ENCODE results near the gene MEGF11. TPM values are rescaled to one million over a fixed set of nuclear protein-coding genes. Genes with fewer than 3 reads are reported as not detected.

The MEGF11 gene
- total RNA-seq, 4 donors from 2014 or later: not detected

DNA sequence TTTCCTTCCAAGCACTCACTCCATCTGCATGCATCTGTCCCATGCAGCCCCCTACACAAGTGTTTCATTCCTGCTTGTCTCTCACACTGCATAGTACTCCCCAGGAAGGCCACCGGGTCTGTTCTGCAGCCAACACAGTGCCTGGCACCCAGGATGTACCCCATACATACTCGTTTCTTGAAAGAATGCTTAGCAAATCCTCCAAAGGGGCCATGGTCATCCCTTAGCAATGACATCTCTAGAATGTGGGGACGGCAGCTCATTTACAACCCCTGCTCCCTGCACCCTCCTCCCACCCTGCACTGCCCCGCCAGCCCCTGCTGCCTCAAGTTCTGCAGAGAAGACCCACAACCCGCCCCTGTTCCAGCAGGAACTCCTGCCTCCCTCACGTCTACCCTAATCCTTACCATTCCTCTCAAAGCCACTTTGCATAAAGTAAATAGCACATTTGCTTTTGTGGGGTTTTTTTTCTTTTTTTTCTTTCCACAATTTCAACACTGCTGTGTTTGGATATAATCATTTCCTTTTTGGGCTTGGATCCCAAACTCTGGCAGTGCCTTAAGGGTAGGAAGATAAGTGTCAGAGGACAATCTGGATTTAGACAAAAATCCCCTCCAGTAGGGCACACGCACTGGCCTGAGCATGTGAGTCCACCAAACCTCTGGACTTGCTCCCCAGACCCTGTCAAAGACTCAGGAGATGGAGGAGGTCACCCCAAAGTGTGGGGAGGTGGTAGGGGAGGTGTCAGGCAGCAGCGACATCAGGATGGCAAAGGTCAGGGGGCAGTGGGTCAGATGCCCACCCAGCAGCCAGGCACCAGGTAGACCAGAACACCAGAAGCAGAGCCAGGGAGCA lies 68.4 kb downstream of the MEGF11 start:
- Histone ChIP-seq H3K27me3 (peaks cover 0 to 62% (median 0%) of the 10 kb centered on the region in 4 donors), H3K36me3 (no peaks in the 10 kb centered on the region)
- no peak for TF ChIP-seq CTCF (IDR thresholded peaks at IDR 0.05)
- TF ChIP-seq POLR2A (IDR thresholded peaks at IDR 0.05): no peak

GRCh38 chr15:66184492-66184891 lies 69.1 kb downstream of the MEGF11 start:
- peaks cover 0 to 64% (median 0%) of the 10 kb centered on the region in 4 donors for H3K27me3 ChIP-seq
- H3K4me1 ChIP-seq: no peaks in the 10 kb centered on the region
- no peak overlapping the region for H3K27ac ChIP-seq
- 75 to 82% methylated on average over 5 to 6 of the region's 6 CpGs for WGBS, 2 donors
- no peaks in the 10 kb centered on the region for H3K36me3 ChIP-seq
- TF ChIP-seq CTCF (IDR thresholded peaks at IDR 0.05): no peak
- TF ChIP-seq POLR2A (IDR thresholded peaks at IDR 0.05): no peak
- intact Hi-C loops (cut with DNase I): no loop called here
- no peak for DNase-seq
- H3K9me3 ChIP-seq: no peaks in the 10 kb centered on the region
- no peak overlapping the region for H3K4me3 ChIP-seq

More for the DNA sequence above, 68.4 kb downstream of the MEGF11 start:
- Histone ChIP-seq H3K4me3 (no peak overlapping the region), H3K4me1 (no peaks in the 10 kb centered on the region), H3K9me3 (no peaks in the 10 kb centered on the region), H3K27ac (no peak overlapping the region)
- WGBS, 2 donors: 25 to 30% methylated on average over 7 of the region's 8 CpGs
- intact Hi-C loops (cut with DNase I): no loop called here
- no peak for DNase-seq

- Histone ChIP-seq H3K4me1 (no peaks in the 10 kb centered on the region), H3K36me3 (no peaks in the 10 kb centered on the region), H3K27me3 (peaks cover 0 to 77% (median 0%) of the 10 kb centered on the region in 4 donors), H3K4me3 (no peak overlapping the region), H3K9me3 (no peaks in the 10 kb centered on the region), H3K27ac (no peak overlapping the region)
- no peak for TF ChIP-seq CTCF (IDR thresholded peaks at IDR 0.05)
- WGBS, 2 donors: 83 to 84% methylated on average over 7 of the region's 7 CpGs
- intact Hi-C loops (cut with DNase I): no loop called here
- DNase-seq: no peak
These were observed 72.9 kb downstream of the MEGF11 start for GRCh38 chr15:66180531-66181097.

DNA sequence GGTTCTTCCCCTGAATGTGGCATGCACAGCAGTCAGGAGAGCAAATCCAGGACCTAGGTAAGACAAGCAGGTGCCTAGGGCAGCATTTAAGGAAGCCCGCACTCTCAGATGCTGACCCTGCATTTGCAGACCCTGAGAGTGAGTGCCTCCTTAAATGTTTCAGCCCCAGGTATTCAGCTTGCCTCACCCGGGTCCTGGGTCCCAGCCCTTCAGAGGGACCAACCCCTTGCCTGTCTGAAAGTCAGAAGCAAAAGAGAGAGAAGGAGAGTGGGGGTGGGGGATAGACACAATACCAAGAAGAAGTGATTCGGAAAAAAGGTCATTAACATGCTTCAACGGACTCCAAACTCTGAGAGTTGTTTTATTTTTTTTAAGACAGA lies 75.0 kb downstream of the MEGF11 start:
- H3K27me3 ChIP-seq: peaks cover 0 to 74% (median 0%) of the 10 kb centered on the region in 4 donors
- H3K36me3 ChIP-seq: no peaks in the 10 kb centered on the region
- H3K4me1 ChIP-seq: no peaks in the 10 kb centered on the region
- 24 to 25% methylated on average over 4 of the region's 4 CpGs for WGBS, 2 donors
- H3K27ac ChIP-seq: no peak overlapping the region
- no peak for DNase-seq
- intact Hi-C loops (cut with DNase I): no loop called here
- TF ChIP-seq POLR2A (IDR thresholded peaks at IDR 0.05): no peak
- no peak for TF ChIP-seq CTCF (IDR thresholded peaks at IDR 0.05)
- no peaks in the 10 kb centered on the region for H3K9me3 ChIP-seq
- no peak overlapping the region for H3K4me3 ChIP-seq

DNA sequence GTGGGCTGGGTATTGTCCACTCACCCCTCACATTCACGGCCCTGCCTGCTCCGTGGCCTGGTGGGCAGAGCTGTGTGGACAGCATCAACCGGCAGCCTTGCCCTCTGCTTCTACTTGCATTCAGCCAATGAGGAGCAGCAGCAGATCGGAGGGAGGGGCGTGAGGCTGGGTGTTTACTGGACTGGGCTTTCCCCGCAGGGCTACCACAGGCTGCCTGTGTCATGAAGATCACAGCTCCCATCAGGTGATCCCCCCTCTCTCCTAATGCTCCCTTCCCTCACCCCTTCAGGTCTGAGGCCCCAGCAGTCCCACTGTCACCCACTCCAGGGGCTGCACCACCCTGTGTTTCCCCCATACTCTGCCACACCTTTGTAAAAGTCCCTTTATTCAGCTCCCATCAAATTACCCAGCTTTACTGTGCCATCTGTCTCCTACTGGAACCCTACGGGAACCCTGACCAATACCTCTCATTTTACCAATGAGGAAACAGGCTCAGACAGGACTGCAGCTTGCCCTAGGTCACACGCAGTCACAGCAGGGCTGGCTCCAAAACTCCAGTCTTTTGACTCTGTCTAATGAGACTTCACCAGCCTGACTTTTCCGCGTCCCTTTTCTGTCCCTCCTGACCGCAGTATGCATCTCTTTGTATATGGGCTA lies 81.1 kb downstream of the MEGF11 start:
- intact Hi-C loops (cut with DNase I): no loop called here
- H3K27ac ChIP-seq: no peak overlapping the region
- DNase-seq: no peak
- H3K27me3 ChIP-seq: peaks cover 0 to 25% (median 0%) of the 10 kb centered on the region in 4 donors
- no peak overlapping the region for H3K4me3 ChIP-seq
- TF ChIP-seq POLR2A (IDR thresholded peaks at IDR 0.05) (no peak), CTCF (IDR thresholded peaks at IDR 0.05) (no peak)
- no peaks in the 10 kb centered on the region for H3K4me1 ChIP-seq
- H3K36me3 ChIP-seq: no peaks in the 10 kb centered on the region
- H3K9me3 ChIP-seq: no peaks in the 10 kb centered on the region
- WGBS, 2 donors: 64 to 74% methylated on average over 5 to 10 of the region's 11 CpGs
